ENCODE data around the gene AIFM1.

Gene AIFM1

DNA sequence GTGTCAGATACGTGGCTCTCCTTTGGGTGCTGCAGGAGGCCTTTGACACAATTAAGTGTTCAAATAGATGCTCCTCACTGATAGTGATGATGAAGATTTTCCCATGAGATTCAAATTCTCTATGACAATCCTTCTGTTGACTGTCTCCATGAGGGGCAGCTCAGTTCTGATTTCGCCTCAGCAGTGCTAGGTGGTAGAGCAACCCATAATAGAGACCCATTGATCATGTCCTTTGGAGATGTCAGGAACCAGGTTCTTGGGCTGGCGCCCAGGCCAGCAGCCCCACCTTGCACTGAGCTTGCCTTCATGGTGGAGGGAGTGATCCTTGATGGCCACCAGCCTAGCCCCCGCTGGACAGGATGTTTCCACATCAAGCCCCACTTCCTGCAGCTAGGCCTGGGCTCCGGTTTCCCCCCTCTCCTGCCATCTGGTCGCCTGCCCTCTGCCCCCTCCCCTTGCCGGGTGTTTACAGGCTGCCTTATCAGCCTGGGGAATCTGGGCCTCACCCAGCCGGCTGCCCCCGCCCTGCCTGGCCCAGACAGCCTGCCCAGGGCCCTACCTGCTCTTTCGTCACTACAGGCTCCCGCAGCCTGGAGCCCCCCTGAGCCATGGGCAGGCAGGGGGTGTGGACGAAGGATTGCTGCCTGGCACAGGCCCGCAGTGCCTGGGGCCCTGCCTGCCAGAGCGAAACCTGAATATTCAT lies 68.0 kb downstream of the AIFM1 start:
- in situ Hi-C loops (cut with HindIII; ENCODE audit: low sequenced_read_pairs): no loop called here

DNA sequence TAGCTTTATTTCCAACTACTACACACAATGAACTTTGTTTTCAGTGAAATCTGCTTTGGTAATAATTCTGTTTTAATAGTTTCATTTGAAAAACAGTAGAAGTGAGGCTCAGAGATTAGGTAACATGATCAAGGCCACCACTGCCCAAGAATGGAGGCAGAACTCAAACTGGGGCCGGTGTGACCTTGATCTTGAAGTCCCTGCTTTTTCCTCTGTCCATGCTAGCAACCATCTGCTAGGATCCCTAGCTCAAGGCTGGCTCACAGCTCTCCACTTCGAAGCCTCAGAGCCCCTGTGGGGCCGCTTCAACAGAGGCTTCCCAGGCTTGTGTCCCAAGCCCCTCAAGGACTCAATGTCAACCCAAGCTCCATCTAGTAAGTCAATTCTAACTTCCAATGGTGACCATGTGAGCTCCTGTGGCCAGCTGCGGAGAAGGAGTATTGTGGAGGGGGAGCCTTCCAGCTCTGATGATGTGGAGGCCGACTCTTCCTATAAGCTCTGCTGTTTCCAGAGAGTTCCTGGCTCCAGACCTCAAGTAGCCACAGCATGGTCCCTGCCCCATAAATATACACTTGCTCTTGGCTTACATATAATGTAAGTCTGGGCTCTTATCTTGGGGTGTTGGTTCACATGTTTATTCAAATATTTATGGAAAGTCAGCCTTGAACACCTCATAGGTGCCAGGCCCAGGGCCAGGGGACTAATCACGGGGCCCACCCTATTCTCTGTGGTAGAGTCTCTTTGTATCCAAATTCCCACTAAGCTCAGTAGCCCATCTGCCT lies 70.2 kb downstream of the AIFM1 start:
- in situ Hi-C loops (cut with HindIII; ENCODE audit: low sequenced_read_pairs): no loop called here

DNA sequence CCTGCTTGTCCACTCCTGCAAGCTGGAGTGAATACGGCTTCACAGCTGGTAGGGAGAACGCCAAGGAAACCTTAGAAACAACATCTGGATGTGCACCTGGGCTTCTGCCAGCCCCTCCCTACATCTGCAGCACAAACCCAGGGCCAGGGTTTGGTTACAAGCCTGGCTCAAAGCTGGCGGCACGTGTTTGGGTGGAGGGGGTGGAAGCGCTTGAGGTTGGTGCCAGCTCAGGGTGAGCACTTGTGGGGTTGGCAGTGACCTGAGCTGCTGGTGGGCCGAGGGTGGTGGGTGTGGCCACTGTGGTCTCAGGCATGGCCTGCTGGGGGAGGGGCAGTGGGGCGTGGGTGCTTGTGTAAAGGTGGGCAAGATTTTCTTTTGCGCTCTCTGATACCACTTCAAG lies 70.9 kb downstream of the AIFM1 start:
- in situ Hi-C loops (cut with HindIII; ENCODE audit: low sequenced_read_pairs): no loop called here

DNA sequence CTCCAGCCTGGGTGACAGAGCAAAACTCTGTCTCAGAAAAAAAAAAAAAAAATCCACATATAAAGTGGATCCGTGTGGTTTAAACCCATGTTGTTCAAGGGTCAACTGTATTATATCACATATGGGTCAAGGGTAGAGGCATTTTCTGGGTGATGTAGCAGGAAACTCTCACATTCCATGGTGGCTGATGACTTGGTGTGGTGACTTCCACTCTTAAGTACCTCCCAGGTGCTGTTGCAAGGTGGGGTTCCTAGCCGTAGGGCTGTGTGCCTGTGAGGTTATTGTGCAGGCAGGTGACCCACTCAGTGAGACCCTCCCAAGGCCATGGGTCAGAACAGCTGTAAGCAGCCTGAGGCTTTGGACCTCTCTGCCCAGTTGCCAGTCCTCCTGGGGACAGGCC lies 72.4 kb downstream of the AIFM1 start:
- in situ Hi-C loops (cut with HindIII; ENCODE audit: low sequenced_read_pairs): no loop called here

DNA sequence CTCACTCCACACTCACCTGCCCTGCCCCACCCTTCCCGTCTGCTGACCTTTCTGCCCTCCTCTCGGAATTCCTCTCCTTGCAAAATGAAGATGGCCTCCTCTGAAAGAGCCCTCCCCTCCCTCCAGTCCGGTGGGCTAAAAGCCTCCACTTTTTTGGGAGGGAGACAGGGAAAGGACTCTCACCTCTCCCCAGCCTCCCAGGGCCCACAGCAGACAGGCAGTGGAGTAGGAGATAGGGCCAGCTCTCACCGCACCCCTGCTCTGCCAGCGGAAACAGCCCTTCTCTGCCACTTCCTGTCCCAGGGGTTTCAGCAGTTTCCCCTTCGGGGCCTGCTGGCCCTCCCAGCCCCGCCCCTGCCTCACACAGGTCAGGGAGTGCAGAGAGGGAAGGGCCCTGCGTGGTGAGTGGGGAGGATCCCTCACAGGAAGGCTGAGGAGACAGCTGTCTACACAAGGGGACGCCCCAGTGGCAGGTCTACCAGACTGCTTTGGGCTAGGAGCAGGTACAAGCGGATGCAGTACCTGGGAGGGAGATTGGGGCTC lies 73.6 kb downstream of the AIFM1 start:
- in situ Hi-C loops (cut with HindIII; ENCODE audit: low sequenced_read_pairs): no loop called here

DNA sequence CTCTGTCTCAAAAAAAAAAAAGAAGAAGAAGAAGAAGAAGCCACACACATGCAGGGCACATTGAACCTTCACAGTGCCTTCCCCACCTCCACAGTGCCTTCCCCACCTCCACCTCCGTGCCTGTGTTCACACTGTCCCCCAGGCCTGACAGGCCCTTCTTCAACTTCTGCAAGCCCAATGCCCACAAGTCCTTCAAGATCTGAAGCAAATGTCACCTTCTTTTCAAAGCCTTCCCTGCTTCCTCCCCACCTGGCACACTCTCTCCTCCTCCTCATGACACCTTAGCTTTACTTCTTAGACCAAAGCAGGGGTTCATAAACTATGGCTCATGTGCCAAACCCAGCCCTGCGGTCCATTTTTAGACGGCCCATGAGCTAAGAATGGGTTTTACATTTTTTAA lies 75.3 kb downstream of the AIFM1 start:
- in situ Hi-C loops (cut with HindIII; ENCODE audit: low sequenced_read_pairs): no loop called here

DNA sequence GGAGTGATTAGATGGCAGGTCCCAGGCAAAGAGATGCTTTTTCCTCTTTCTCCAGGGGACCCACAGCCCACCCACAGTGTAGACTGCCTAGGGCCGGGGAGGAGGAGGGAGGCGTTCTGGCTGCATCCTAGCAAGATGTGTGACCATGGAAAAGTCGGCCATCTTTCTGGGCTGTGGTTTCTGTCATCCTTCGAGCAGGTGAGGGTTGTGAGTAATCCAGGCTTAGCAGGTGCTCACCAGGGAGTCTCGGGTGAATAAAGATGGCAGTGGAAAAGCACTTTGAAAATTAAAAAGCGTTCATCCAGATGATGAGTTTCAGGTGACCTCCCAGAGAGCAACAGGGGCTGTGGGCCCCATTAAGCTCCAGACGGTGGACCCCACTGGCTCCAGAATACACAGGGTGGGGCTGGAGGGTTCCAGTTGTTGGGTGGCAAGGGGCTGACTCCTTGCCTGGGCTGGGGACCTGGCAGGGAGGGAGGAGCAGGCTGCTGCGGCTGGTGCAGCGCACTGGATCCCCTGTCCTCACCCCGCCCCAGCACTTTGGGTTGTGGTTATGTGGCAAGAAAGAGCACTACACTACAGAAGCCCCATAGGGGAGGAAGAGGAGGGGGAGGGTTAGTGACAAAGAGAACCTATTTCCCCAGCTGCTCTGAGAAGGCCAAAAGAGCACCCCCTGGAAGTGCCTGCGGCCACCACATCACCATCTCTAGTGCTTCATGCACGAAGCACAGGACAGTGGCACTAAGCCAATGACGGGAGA lies 79.0 kb downstream of the AIFM1 start:
- in situ Hi-C loops (cut with HindIII; ENCODE audit: low sequenced_read_pairs): no loop called here

DNA sequence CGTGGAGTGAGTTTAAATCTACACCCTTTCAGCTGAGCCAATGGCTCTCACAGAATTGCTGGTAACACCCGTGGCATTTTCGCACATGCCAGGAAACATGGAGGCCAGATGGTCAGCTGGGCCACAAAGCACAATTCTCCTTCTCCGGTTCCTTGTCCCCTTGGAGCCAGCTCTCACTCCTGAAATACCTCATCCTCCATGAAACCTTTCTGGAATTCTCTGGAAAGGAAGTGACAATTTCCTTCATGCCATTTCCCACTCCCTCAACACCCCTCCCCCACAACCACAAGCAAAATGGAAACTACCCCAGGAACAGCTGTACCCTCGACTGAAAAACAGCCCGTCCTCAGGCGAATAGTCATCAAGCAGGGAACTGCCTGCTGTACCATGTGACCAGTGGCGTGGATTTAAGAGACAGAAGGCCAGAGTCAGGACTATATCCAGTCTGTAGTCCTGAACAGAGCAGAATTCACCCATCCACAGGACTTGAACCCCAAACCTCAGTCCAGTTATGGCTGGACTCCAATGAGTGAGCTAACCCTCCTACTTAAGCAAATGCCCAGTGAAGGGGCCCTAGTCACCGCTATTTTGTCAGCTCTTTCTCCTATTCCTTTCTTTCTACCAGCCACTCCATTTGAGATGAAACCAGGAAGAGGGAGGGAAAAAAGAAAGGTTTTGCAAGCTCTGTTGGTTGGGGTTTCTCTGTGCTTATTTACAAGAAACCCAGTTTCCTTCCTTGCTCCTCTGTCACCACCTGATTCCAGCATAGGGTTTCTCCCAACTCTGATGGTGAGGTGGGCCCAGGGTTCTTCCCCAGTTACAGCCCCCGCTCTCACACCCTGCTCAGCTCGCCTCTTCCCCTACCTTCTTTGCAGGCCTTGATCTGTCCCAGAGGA lies 79.8 kb downstream of the AIFM1 start:
- in situ Hi-C loops (cut with HindIII; ENCODE audit: low sequenced_read_pairs): no loop called here

DNA sequence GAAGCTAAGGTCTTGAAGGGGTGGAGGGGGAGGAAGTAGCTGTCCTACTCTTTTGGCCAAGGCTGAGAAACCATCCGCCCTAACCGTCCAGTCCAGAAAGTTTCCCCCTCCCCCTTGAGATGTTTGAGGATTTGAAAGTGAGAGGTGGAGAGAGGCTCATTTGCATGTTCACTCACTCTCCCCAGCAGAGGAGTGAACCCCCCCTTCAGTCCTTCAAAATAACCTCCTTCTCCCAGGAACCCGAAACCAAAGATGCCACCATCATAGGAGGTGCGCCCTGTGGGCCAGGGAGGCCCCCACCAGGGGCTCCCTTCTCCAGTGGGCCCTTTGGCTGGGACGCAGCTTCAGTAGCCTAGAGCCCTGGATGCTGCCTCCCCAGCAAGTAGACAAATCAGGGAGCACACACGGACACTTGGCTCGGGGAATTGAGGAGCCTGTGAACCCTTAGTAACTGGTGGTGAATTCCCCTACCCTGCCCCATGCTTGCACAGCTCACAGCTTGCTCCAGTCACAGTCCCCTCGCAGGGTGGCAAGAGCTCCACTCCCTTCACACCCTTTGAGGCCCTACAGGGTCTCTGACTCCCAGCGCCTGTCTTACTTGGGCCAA lies 80.9 kb downstream of the AIFM1 start:
- in situ Hi-C loops (cut with HindIII; ENCODE audit: low sequenced_read_pairs): no loop called here

DNA sequence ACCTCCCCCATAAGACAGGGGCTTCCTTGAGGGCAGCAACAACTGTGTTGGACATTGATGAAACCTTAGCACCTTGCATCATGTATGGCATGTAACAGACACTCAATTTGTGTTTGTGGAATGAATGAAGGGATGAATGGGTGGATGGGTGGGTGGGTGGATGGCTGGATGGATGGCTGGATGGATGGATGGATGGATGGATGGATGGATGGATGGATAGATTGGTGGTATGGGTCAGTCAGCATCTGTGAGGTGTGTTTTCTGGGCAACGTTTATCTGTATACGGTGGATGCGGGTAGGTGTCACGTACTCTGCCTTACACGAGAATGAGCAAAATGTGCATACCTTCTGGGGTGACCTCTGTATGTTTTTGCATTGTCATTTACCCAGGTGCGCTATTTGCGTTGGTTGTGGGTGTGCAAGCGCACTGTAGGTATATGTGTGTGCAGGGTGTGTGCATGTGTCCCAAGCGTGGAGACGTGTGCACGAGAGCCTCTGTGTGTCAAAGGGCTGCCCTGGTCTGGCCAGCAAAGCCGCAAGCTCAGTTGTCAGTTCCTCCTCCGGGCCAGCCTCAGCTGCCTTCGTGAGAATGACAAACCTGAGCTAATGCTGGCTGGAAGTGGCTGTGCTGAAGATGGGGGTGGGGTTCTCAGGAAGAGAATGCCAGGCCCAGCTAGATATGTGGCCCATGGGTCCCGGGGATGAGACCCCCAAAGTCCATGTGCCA lies 81.8 kb downstream of the AIFM1 start:
- in situ Hi-C loops (cut with HindIII; ENCODE audit: low sequenced_read_pairs): no loop called here

DNA sequence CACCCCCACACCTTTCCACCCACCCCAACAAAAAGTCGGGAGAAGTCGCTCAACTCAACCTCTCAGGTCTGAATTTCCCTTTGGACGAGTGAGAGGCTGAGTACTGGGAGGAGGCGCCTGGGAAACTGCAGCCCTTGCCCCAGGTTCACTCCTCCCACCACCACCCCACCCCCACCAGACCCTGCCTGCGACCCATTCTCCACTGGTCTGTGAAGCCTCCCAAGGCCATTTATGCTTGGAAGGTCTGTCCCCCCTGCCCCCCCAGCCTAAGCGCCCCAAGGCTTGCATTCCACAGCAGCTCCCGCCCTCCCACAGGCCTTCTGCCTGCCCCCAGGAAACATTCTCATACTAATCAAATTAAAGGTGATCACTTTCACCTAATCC lies 82.5 kb downstream of the AIFM1 start:
- in situ Hi-C loops (cut with HindIII; ENCODE audit: low sequenced_read_pairs): no loop called here

DNA sequence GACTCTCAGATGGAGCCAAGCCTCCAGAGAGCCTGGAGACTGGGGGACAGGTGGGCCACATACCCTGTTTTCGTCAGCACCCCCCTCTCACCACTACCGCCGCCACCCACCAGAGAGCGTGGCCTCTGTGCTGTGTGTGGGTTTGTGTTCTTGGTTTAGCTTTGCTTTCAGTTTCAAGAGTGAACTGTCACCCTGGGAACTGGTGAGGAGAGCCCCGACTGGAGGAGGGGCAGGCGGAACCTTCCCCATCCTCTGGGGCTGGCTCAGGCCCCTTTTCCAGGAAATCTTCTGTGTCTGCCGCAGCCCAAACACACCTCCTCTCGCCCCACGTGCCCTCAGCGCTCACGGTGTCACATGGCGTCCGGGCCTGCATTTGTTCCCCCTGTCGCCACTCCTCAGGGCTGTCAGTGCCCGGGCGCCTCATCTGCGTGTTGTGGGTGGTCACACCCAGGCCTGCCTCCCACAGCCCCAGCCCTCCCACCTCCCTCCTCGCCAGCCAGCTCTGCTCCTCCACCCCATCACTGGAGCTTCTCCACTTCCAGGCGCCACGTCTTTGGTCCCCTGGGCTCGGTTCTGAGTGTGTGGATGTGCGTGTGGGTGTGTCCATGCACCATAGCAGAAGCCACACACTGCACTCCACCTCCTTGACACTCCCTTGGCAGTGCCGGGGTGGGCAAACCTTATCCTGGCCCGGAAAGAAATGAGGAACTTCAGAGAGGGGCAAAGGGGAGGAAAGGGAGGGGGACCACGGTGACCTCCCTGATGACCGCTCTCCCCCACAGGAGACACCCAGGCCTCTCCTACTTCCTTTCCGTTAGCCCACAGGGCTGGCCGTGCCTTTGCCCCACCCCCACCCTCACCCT lies 83.2 kb downstream of the AIFM1 start:
- in situ Hi-C loops (cut with HindIII; ENCODE audit: low sequenced_read_pairs): no loop called here

DNA sequence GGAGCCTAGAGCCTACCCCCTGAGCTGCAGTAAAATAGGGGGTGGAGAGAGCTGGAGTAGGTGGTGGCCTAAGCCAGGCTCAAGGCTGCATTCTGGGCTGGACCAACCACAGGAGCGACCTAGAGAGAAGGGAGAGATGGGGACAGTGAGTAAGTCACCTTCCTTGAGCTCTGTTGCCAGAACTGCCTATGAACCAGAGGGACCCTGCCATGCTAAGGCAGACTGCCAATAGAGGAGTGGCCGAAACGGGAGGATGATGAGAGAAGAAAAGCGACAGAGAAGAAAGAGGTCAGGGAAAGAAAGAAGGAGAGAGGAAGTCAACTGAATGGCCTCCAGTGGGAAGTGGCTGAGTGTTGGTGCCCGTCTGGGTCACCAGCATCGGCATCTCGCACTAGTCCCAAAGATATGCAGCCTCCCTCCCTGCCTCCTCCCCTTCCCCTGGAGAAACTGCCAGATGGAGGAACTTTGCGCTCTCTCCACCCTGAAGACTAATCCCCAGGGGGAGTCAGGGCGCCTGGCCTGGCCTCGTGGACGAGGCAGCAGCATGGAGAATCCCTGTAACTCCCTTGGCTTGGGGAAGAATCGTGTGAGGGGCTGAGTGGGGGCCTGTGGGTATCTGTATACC lies 84.1 kb downstream of the AIFM1 start:
- in situ Hi-C loops (cut with HindIII; ENCODE audit: low sequenced_read_pairs): no loop called here

DNA sequence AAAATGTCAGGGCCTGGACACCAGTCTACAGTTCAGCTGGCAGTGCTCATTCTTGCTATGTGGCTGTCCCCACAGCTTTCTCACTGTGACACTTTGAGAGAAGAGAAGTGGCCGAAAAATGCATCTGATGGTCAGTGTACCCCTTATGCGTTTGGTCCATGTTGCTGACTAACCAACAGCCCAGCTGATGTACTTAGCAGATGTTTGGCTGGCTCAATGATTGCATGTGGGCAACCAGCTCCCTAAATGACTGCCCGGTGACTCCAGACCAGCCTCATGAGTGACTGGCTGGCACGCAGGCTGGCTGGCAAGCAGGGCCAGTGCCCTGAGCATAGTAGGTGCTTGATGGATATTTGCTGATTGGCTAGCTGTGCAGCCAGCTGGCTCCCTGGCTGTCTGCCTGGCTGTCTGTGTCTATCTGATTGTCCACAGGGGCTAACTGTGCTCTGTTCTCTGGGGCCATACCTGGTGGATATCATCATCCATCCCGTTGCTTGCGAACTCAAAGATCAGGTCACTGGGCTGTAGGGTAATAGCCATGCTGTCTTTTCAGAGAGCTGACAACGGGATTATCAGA lies 84.8 kb downstream of the AIFM1 start:
- in situ Hi-C loops (cut with HindIII; ENCODE audit: low sequenced_read_pairs): no loop called here

DNA sequence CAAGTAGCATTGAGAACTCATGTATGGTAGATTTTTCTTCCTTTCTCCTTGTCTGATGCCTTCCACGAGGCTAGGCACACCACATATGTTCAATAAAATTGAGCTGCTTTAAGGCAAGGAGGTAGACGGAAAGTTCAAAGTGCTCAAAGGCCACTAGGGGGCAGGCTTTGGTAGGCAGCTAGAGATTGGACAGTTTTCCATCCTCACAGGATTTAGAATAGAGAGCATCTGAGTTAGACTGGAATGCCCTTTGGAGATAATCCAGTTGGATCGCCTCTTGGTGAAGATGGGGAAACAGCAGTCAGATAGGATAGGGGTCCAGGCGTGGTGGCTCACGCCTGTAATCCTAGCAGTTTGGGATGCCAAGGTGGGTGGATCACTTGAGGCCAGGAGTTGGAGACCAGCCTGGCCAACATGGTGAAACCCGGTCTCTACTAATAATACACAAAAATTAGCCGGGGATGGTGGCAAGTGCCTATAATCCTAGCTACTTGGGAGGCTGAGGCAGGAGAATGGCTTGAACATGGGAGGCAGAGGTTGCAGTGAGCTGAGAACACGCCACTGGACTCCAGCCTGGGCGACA lies 85.7 kb downstream of the AIFM1 start:
- in situ Hi-C loops (cut with HindIII; ENCODE audit: low sequenced_read_pairs): no loop called here
